Measurements from ENCODE around the gene CTXND1.

The CTXND1 gene

GRCh38 chr15:80277147-80277546 is 25.1 kb upstream of the CTXND1 start:
- Histone ChIP-seq H3K9ac (no peak overlapping the region), H3K79me2 (no peaks in the 10 kb centered on the region), H3K4me3 (ENCODE audit: low read depth, low read length) (no peak overlapping the region), H3K36me3 (ENCODE audit: control insufficient read depth, insufficient read depth, low read length) (no peaks in the 10 kb centered on the region), H3K27me3 (ENCODE audit: control insufficient read depth, insufficient read depth, low read length) (no peaks in the 10 kb centered on the region), H2AFZ (no peak overlapping the region), H3K9me3 (ENCODE audit: control insufficient read depth, low read length) (no peaks in the 10 kb centered on the region), H3K4me1 (no peaks in the 10 kb centered on the region), H3K27ac (no peak overlapping the region), H3K4me2 (ENCODE audit: low read length) (no peak overlapping the region)
- TF ChIP-seq CTCF (IDR thresholded peaks at IDR 0.05) = no peak

GRCh38 chr15:80275961-80276360 is 23.9 kb upstream of the CTXND1 start:
- no peaks in the 10 kb centered on the region for H3K27me3 ChIP-seq (ENCODE audit: control insufficient read depth, insufficient read depth, low read length)
- no peak for TF ChIP-seq CTCF (IDR thresholded peaks at IDR 0.05)
- H3K9ac ChIP-seq = no peak overlapping the region
- H3K36me3 ChIP-seq (ENCODE audit: control insufficient read depth, insufficient read depth, low read length) = no peaks in the 10 kb centered on the region
- no peak overlapping the region for H3K27ac ChIP-seq
- no peaks in the 10 kb centered on the region for H3K4me1 ChIP-seq
- no peak overlapping the region for H3K4me3 ChIP-seq (ENCODE audit: low read depth, low read length)
- H2AFZ ChIP-seq = no peak overlapping the region
- H3K79me2 ChIP-seq = no peaks in the 10 kb centered on the region
- no peak overlapping the region for H3K4me2 ChIP-seq (ENCODE audit: low read length)
- no peaks in the 10 kb centered on the region for H3K9me3 ChIP-seq (ENCODE audit: control insufficient read depth, low read length)

- H3K4me3 ChIP-seq (ENCODE audit: low read depth, low read length) = no peak overlapping the region
- no peak overlapping the region for H2AFZ ChIP-seq
- no peak overlapping the region for H3K27ac ChIP-seq
- H3K9ac ChIP-seq = no peak overlapping the region
- no peak for TF ChIP-seq CTCF (IDR thresholded peaks at IDR 0.05)
- no peaks in the 10 kb centered on the region for H3K27me3 ChIP-seq (ENCODE audit: control insufficient read depth, insufficient read depth, low read length)
- H3K4me2 ChIP-seq (ENCODE audit: low read length) = no peak overlapping the region
- no peaks in the 10 kb centered on the region for H3K36me3 ChIP-seq (ENCODE audit: control insufficient read depth, insufficient read depth, low read length)
- no peaks in the 10 kb centered on the region for H3K9me3 ChIP-seq (ENCODE audit: control insufficient read depth, low read length)
- no peaks in the 10 kb centered on the region for H3K4me1 ChIP-seq
- H3K79me2 ChIP-seq = no peaks in the 10 kb centered on the region
These were observed 23.0 kb upstream of the CTXND1 start for GRCh38 chr15:80274996-80275395.

- Histone ChIP-seq H3K9me3 (ENCODE audit: control insufficient read depth, low read length) (no peaks in the 10 kb centered on the region), H3K4me2 (ENCODE audit: low read length) (no peak overlapping the region), H3K4me3 (ENCODE audit: low read depth, low read length) (no peak overlapping the region), H3K4me1 (no peaks in the 10 kb centered on the region), H3K9ac (no peak overlapping the region), H3K79me2 (no peaks in the 10 kb centered on the region), H3K27me3 (ENCODE audit: control insufficient read depth, insufficient read depth, low read length) (no peaks in the 10 kb centered on the region), H3K27ac (no peak overlapping the region), H2AFZ (no peak overlapping the region), H3K36me3 (ENCODE audit: control insufficient read depth, insufficient read depth, low read length) (no peaks in the 10 kb centered on the region)
- no peak for TF ChIP-seq CTCF (IDR thresholded peaks at IDR 0.05)
These were observed 22.5 kb upstream of the CTXND1 start for GRCh38 chr15:80274554-80274953.

GRCh38 chr15:80272987-80273386 is 21.0 kb upstream of the CTXND1 start:
- Histone ChIP-seq H3K79me2 (no peaks in the 10 kb centered on the region), H3K27me3 (ENCODE audit: control insufficient read depth, insufficient read depth, low read length) (no peaks in the 10 kb centered on the region), H3K4me3 (ENCODE audit: low read depth, low read length) (no peak overlapping the region), H3K9me3 (ENCODE audit: control insufficient read depth, low read length) (no peaks in the 10 kb centered on the region), H3K9ac (no peak overlapping the region), H3K27ac (no peak overlapping the region), H3K36me3 (ENCODE audit: control insufficient read depth, insufficient read depth, low read length) (no peaks in the 10 kb centered on the region), H2AFZ (no peak overlapping the region), H3K4me1 (no peaks in the 10 kb centered on the region), H3K4me2 (ENCODE audit: low read length) (no peak overlapping the region)
- no peak for TF ChIP-seq CTCF (IDR thresholded peaks at IDR 0.05)
